Cerebellar cortex (tissue), 1 donor: Measurements from ENCODE around the gene SPSB1.

Experiments
- DNase-seq: peaks from one replicate; pipeline ENCODE4 v3.0.0-alpha.2; 2015; ENCODE audit warnings: low spot score

SPSB1 gene

GRCh38 chr1:9344426-9345200 is 51.9 kb downstream of the SPSB1 start:
- no peak for DNase-seq

DNA sequence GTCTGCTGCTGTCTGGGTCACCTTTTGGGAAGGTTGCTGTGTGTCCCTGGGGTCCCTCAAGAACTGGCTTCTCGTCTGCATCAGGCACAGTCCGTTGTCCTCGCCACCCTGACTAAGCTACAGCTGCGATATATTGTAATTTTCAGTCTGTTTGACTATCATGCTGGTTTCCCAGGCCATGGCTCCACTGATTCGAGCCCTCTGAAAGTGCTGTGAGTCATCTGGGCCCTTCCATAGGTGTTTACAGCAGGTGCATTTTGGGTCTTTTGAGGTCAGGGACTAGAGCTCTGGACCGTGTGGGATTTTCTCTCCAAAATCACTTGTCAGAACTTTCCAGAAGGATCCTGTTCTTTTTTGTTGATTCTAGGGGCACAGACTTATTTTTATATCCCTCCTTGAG is 52.8 kb downstream of the SPSB1 start:
- DNase-seq = no peak

- DNase-seq = no peak
Measured at GRCh38 chr1:9345922-9346321, 53.2 kb downstream of the SPSB1 start.

- DNase-seq = no peak
Measured at GRCh38 chr1:9346566-9346965, 53.9 kb downstream of the SPSB1 start.

GRCh38 chr1:9347095-9347850 is 54.6 kb downstream of the SPSB1 start:
- DNase-seq = no peak

DNA sequence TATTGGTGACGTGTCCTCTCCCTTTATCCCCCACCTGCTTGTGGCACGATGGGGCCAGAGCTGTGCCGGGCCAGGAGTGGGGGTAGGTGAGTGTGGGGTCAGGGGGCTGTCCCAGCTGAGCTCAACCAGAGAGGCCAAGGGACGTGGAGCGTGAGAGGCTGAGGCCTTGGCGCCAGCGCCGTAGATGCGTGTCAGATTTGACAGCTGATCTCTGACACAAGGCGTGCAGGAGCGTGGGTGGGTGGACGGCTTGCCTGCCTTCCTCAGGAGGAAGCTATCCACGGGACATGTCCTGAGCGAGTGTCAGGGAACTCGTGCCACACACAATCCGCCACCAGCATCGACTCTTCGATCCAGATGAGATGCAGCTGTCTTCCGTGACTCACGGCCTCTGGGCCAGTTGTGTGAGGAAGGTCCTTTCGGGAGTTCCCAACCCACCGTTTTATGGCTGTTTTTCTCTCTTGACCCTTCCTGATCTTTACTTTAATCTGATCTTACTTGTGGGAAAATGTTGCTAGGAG is 56.7 kb downstream of the SPSB1 start:
- DNase-seq = no peak

- DNase-seq = no peak
Measured at GRCh38 chr1:9350013-9350908, 57.6 kb downstream of the SPSB1 start.

DNA sequence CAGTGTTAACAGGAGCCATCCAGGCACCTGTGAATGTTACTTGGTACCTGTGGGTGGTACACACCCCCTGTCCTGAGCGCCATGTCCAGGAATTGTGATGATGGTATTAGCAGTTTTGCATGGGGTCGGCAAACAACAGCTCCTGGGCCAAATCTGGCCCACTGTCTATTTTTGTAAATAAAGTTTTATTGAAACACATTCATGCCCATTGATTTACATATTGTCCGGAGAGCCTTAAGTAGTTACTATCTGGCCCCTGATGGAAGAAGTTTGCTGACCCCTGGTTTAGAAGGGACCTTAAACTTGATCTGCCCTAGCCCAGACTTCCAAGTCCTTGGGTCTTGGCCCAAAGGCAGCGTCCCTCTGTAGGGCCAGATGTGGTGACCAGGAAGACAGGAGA is 58.3 kb downstream of the SPSB1 start:
- no peak for DNase-seq

- no peak for DNase-seq
Measured at GRCh38 chr1:9351654-9352271, 59.1 kb downstream of the SPSB1 start.

DNA sequence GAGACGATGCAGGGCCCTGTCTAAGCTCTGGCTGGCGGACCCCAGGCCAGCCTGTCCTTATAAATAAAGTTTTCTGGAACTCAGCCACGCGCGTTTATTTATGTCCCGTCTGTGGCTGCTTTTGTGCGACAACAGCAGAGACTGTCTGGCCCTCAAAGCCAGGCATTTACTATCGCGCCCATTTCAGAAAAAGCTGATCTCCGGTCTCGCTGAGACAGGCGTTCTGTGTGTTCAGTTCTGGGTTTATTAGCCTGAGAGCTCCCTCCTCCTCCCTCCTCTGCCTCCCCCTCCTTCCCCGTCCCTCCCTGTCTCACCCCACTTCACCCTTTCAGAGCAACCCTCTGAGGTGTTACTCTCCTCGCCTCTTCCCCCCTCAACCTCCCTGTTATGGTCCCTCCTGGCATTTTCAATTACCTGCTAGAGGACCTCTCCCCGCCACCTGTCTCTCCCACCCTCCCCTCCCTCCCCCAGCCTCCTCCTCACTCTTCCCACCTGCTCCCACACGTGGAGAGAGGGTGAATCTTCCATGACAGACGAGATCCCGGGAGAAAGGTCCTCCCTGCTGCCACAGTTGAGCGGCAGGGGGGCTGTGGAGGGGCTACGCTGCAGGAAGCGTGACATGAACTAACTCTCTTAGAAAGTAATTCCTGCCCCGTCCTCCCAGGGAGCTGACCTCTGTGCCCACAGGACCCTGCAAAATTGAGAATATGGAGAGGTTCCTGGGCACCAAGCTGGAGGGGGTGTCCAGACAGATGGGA is 59.9 kb downstream of the SPSB1 start:
- no peak for DNase-seq

- no peak for DNase-seq
Measured at GRCh38 chr1:9355503-9355902, 62.8 kb downstream of the SPSB1 start.

DNA sequence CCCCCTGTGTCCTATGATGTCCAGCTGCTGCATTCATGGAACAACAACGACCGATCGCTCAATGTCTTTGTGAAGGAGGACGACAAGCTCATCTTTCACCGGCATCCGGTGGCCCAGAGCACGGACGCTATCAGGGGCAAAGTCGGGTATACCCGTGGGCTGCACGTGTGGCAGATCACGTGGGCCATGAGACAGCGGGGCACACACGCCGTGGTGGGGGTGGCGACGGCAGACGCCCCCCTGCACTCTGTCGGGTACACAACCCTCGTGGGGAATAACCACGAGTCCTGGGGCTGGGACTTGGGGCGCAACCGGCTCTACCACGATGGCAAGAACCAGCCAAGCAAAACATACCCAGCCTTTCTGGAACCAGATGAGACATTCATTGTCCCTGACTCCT is 63.3 kb downstream of the SPSB1 start:
- no peak for DNase-seq

GRCh38 chr1:9356829-9357466 is 64.3 kb downstream of the SPSB1 start:
- no peak for DNase-seq

DNA sequence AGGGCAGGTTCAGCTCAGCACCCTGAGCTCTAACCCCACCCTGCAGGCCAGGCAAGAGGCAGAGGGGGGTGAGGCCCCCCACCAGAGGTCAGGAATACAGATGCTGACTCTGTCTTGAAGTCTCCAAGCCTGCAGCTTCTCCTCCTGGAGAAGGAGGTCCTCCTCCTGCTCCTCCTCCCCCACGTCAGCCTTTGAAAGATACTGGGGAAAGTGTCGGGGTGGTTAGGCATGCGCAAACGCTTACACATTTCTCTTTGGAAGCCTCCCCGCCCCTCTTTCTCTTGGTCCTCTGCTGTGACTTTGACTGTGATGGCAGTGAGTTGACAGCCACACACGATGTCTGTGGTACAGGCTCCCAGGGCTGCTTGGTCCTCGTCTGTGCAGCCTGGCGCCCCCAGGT is 65.3 kb downstream of the SPSB1 start:
- no peak for DNase-seq

- DNase-seq = no peak
Measured at GRCh38 chr1:9360371-9361064, 67.8 kb downstream of the SPSB1 start.

- no peak for DNase-seq
Measured at GRCh38 chr1:9361630-9362260, 69.1 kb downstream of the SPSB1 start.

GRCh38 chr1:9362488-9362887 is 69.8 kb downstream of the SPSB1 start:
- DNase-seq = no peak

- no peak for DNase-seq
Measured at GRCh38 chr1:9363061-9363471, 70.4 kb downstream of the SPSB1 start.

DNA sequence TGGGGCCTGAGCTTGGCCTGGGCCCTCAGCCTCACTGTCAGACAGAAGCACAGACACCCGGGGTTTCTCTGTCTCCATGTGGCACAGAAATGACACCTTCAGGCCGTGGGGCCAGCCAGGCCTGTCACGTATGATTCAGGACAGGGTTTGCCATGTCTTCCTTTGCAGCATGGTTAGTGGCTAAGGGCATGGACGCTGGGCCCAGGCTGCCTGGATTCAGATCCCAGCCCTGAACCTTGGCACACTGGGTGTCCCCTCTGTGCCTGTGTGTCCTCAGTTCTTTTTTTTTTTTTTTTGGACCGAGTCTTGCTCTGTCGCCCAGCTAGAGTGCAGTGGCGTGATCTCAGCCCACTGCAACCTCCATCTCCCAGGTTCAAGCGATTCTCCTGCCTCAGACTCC is 73.6 kb downstream of the SPSB1 start:
- DNase-seq = no peak
